Vagina (tissue), 2 donors: ENCODE results near the gene SLC25A24. TPM values are rescaled to one million over a fixed set of nuclear protein-coding genes. Genes with fewer than 3 reads are reported as not detected.
"Not testable (repeated sequence)": the region's sequence is repeated elsewhere in the genome, so short reads cannot be mapped to it uniquely, and the experiment has no call there.

Source experiments
- DNase-seq, 2 donors: peaks; one replicate each; pipeline ENCODE4 v3.0.0-alpha.2; 2017; ENCODE audit errors: extremely low spot score in 2 of 2
- H3K27ac ChIP-seq: fragments of 200-600 bp; sonication (generic); one replicate; pipeline ENCODE4 v1.5.1; 2019
- H3K27me3 ChIP-seq: fragments of 200-600 bp; sonication (generic); one replicate; pipeline ENCODE4 v1.5.1; 2019
- H3K36me3 ChIP-seq, 2 donors: fragments of 200-600 bp; sonication (generic); one replicate each; pipeline ENCODE4 v1.5.1; 2017 to 2019
- H3K4me1 ChIP-seq: fragments of 200-600 bp; sonication (generic); one replicate; pipeline ENCODE4 v1.5.1; 2019
- H3K4me3 ChIP-seq, 2 donors: fragments of 200-600 bp; sonication (generic); 1 replicate in 1 of 2; 2 replicates in 1 of 2; pipeline ENCODE4 v1.5.1; 2016 to 2019
- H3K9me3 ChIP-seq: fragments of 200-600 bp; sonication (generic); one replicate; pipeline ENCODE4 v1.5.1; 2019
- CTCF ChIP-seq, 3 experiments: fragments of 450-650 bp in 2 of 3; fragments of 200-600 bp in 1 of 3; sonication (generic) in 1 of 3; IDR thresholded peaks; one replicate each; pipeline ENCODE4 v1.5.1; 2017 to 2019; ENCODE audit warnings: antibody characterized with exemption in 3 of 3, mild to moderate bottlenecking in 2 of 3, moderate library complexity in 2 of 3
- POLR2A ChIP-seq, 2 donors: fragments of 450-650 bp; IDR thresholded peaks; one replicate each; pipeline ENCODE4 v1.6.1; 2017; ENCODE audit warnings: antibody characterized with exemption in 2 of 2, mild to moderate bottlenecking in 2 of 2, moderate library complexity in 2 of 2
- POLR2AphosphoS5 ChIP-seq, 2 donors: sonication (generic); formaldehyde crosslinking; IDR thresholded peaks; one replicate each; pipeline ENCODE4 v1.9.0; 2017; ENCODE audit warnings: antibody characterized with exemption in 2 of 2, mild to moderate bottlenecking in 2 of 2, low read depth in 1 of 2; ENCODE audit not compliant: insufficient read depth in 1 of 2
- intact Hi-C: fragments of 100-400 bp; cut with DNase I; formaldehyde crosslinking; loops from one replicate; pipeline ENCODE4 v1.15.1; 2023
- total RNA-seq: library from RNA; depleted of rRNA; stranded (reverse); fragments of >200 nt; gene quantifications from one replicate; pipeline ENCODE4 v1.2.3, GENCODE V29; 2016

Gene SLC25A24
- total RNA-seq, 1 donor from 2014 or later = 30.7 TPM

GRCh38 chr1:108216028-108216890, 16.1 kb upstream of the SLC25A24 start:
- H3K9me3 ChIP-seq, H3K27ac ChIP-seq, H3K27me3 ChIP-seq, H3K4me3 ChIP-seq, DNase-seq, intact Hi-C loops, H3K36me3 ChIP-seq, H3K4me1 ChIP-seq: not testable (repeated sequence)

- H3K9me3 ChIP-seq, intact Hi-C loops, H3K4me1 ChIP-seq: not testable (repeated sequence)
These were observed 14.7 kb upstream of the SLC25A24 start for GRCh38 chr1:108214641-108215465.

GRCh38 chr1:108211014-108211413, 10.9 kb upstream of the SLC25A24 start:
- Histone ChIP-seq H3K27me3 (no peaks in the 10 kb centered on the region), H3K4me3 (no peak overlapping the region), H3K9me3 (no peaks in the 10 kb centered on the region), H3K36me3 (no peaks in the 10 kb centered on the region), H3K27ac (no peak overlapping the region), H3K4me1 (no peaks in the 10 kb centered on the region)
- intact Hi-C loops = no loop called here
- no peak for DNase-seq
- TF ChIP-seq CTCF (IDR thresholded peaks at IDR 0.05) (no peak), POLR2A (IDR thresholded peaks at IDR 0.05) (no peak), POLR2AphosphoS5 (IDR thresholded peaks at IDR 0.05; ENCODE audit: insufficient read depth in 1 of 2, low read depth in 1 of 2) (no peak)

More at GRCh38 chr1:108214641-108215465, 14.7 kb upstream of the SLC25A24 start:
- not testable (repeated sequence) for H3K4me3 ChIP-seq, H3K36me3 ChIP-seq, DNase-seq, H3K27me3 ChIP-seq, H3K27ac ChIP-seq

GRCh38 chr1:108209456-108210108, 9.4 kb upstream of the SLC25A24 start:
- H3K4me1 ChIP-seq = no peaks in the 10 kb centered on the region
- H3K27ac ChIP-seq = no peak overlapping the region
- intact Hi-C loops = no loop called here
- H3K4me3 ChIP-seq = no peak overlapping the region
- no peaks in the 10 kb centered on the region for H3K9me3 ChIP-seq
- H3K27me3 ChIP-seq = no peaks in the 10 kb centered on the region
- no peak for DNase-seq
- H3K36me3 ChIP-seq = no peaks in the 10 kb centered on the region
- TF ChIP-seq POLR2A (IDR thresholded peaks at IDR 0.05) = no peak
- TF ChIP-seq POLR2AphosphoS5 (IDR thresholded peaks at IDR 0.05; ENCODE audit: insufficient read depth in 1 of 2, low read depth in 1 of 2) = no peak
- TF ChIP-seq CTCF (IDR thresholded peaks at IDR 0.05) = no peak

- DNase-seq = no peak
- Histone ChIP-seq H3K9me3 (no peaks in the 10 kb centered on the region), H3K4me3 (no peak overlapping the region), H3K27me3 (no peaks in the 10 kb centered on the region), H3K4me1 (no peaks in the 10 kb centered on the region), H3K27ac (no peak overlapping the region), H3K36me3 (no peaks in the 10 kb centered on the region)
- TF ChIP-seq CTCF (IDR thresholded peaks at IDR 0.05) (no peak), POLR2A (IDR thresholded peaks at IDR 0.05) (no peak)
- intact Hi-C loops = no loop called here
These were observed 8.7 kb upstream of the SLC25A24 start for GRCh38 chr1:108208724-108209446.

GRCh38 chr1:108203582-108203981, 3.4 kb upstream of the SLC25A24 start:
- H3K36me3 ChIP-seq, H3K9me3 ChIP-seq, H3K27ac ChIP-seq, H3K27me3 ChIP-seq, intact Hi-C loops, H3K4me1 ChIP-seq, DNase-seq, H3K4me3 ChIP-seq: not testable (repeated sequence)
